Measurements from ENCODE around the gene KLHL10.
A peak's percentile ranks its signal among the peaks of the same experiment; 100 is the strongest.

KLHL10 gene

GRCh38 chr17:41837761-41838538 is at the start of gene KLHL10:
KLHL10 (plus strand) TSS chr17:41837825; CDS start chr17:41837933, 108 bp downstream.
- DNase-seq: no peak

DNA sequence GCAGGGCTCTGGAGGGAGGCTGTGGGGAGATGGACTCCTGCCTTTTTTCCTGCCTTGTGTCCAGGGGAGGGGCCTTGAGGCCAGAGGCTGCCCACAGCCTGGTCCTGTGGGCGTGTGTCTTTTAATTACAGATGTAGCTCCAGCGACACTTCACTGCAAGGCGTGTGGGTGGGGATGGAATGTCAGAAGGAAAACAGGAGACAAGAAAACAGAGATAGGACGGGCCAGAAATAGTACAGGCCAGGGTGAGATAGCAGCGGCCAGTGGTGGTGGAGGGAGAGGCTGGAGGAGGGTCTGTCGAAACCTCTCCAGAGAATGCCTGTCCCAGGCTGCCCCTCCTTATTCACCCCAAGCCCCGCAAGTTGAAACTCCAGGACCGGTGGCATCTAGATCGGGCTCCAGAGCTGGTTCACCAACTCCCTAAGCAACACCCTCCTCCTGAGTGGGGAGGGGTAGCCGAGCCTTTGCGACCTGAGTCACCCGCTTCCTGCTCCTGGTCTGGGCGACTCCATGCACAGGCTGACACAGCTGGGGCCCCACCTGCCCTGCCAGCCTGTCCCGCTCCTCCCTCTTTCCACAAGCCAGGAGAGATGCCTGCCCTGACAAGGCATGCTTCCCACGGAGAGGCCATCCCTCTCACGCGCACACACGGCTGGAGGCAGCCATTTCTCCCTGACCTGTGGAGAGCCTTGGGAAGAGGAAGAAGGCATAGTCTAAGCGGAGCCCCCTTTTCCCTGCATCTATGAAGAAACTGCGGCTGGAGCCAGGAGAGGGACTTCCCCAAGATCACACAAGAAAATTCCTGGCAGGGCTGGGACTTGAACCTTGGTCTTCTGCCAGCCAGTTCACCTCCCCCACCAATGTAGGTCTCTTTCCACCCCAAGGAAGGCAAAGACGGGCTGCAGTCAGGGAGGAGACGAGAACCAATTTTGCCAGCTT is 44.5 kb upstream of the KLHL10 start:
- no peak for DNase-seq

DNA sequence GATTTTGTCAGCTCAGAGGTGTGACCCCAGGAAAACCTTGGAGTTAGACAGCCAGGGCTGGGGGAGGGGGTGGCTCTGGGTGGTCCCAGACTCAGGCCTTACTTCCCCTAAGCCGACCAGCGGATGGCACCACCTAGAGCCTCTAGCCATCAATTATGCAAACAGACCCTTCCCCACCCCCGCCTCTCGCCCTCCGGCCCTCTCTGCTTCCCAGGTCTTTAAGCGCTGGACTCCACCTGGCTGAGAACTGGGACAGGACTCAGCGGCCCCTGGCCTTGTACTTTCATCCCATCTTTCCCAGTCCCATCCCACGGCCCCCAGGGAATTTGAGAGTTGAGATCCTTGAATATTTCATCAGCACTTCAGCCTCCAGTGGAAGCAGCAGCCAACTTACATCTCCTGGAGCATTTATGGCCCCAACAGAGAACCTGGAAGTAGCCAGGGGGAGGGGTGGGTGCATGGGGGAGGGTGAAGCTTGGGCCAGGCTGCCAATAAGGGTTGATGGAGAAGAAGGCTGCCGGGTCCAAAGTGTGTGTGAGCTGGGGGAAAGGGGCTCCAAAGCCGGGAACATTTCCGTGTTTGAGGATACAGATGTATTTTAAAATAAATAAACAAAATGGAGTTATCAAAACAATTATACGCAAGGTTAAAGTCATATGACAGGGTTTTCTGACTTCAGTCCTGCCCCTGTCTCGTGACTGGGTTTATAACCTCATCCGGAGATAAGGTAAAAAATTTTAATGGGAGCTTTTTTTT is 43.7 kb upstream of the KLHL10 start:
- no peak for DNase-seq

- no peak for DNase-seq
Observed at GRCh38 chr17:41794540-41794975, 43.1 kb upstream of the KLHL10 start.

DNA sequence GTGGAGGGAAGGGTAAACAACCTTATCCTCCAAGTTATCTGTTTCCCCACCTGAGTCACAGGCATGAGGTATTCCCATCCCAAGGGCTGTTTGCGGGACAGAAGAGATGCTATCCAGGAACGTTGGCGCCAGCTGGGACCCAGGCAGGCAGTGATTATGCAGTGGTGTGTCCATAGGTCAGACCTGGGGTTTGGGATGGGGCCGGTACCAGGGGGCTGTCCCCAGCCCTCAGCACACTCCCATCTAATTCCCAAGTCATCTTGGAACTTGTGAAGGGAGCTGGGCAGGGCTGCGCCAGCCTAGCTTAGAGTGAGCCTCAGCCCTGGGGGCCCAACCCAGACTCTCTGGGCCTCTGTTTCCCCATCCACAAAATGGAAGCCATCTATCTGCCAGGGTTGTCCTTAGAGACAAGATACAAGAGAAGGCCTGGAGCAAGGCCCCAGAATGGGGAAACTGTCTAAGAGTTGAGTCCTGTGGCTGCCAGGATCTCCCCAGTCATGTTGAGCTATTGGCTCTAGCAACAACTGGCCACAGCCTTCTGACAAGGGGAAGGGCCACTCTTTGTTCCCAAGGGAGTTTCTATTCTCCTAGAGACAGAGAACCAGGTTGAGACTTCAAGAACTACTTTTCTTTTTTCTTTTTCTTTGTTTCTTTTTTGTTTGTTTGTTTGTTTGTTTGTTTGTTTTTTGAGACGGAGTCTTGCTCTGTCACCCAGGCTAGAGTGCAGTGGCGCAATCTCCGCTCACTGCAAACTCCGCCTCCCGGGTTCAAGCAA is 41.3 kb upstream of the KLHL10 start:
- no peak for DNase-seq

DNA sequence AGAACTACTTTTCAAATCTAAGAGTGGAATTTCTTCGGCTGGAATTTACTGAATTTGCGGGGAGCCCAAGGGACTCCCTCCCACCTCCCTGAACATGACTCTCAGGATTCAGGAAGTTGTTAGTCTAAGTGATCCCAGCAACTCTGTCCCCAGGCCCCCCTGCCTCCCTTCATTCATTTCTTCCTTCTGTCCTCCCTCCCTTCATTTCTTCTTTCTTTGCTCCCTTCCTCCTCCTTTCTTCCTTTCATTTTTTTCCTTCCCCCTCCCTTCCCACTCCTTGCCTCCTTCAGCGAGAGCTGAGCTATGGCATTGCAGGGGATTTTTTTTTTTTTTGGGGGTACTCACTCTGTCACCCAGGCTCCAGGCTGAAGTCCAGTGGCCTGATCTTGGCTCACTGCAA is 40.2 kb upstream of the KLHL10 start:
- DNase-seq: no peak

- no peak for DNase-seq
Observed at GRCh38 chr17:41799366-41799765, 38.3 kb upstream of the KLHL10 start.

DNA sequence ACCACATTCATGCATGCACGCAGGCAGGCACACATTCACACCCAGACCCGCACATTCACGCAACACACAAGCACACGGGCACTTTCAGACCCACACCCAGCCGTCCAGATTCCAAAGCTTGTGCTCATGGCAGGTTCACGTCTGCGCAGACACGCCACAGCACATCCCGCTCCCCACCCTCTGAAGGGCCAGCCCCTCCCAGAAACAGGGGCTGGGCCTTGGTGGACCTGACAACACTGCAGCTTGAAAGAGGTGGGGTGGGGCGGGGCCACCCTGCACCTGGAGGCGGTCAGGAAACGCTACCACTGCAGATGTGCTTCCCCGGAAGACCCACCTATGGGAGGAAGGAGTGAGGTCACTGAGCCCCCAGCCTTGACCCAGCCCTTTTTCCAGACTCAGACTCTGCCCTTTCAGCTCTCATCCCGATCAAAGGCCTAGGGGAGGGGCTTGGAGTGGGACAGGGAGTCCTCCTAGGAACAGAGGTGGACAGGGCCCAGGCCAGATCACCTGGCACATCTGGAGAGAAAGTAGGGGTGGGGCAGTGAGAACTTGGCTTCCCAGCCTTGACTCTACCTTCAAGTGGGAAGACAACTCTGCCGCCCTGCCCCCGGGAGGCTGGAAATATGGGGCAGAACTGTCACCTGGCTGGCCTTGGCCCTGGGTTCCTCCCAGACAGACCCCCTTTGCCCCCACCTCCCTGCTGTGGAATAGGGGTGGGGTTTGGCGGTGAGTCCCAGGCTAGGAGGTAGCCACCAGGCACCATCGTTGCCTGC is 36.8 kb upstream of the KLHL10 start:
- no peak for DNase-seq

GRCh38 chr17:41801374-41802271 is 36.0 kb upstream of the KLHL10 start:
- peak; percentile 26 for DNase-seq

- DNase-seq: no peak
Observed at GRCh38 chr17:41803049-41804020, 34.3 kb upstream of the KLHL10 start.

DNA sequence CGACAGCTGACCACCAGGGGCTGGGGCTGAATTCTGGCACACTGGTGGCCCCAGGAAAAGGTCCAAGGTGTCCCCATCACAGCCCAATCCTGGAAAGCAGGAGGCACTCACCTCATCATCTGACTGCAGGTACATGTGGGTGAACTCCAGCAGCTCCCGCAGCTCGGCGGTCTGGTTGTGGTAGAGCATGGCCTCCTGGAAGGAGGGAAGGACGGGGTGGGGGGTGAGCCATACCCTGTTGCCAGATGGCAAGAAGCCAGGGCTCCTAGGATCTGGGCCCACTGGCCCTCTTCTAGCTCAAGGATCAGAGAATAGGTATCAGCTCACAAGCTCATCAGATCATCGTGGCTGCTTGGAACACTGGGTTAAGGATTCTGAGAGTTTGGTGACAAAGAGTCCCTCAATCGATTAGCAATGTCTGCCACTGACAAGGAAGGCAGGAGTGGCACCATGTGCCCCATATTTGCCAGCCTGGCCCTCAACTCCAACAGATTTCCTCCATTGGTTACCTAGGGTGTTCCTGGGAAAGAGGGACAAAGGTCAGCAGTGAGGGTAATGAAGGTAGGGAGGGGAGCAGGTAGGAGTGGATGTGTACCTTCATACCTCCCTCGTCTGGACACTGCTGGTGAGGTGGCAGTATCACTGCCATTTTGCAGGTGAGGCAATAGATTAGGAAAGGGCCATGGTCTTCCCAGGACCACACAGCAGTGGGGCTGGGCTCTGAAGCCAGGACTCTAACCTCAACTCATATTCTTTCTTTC is 30.8 kb upstream of the KLHL10 start:
- no peak for DNase-seq

DNA sequence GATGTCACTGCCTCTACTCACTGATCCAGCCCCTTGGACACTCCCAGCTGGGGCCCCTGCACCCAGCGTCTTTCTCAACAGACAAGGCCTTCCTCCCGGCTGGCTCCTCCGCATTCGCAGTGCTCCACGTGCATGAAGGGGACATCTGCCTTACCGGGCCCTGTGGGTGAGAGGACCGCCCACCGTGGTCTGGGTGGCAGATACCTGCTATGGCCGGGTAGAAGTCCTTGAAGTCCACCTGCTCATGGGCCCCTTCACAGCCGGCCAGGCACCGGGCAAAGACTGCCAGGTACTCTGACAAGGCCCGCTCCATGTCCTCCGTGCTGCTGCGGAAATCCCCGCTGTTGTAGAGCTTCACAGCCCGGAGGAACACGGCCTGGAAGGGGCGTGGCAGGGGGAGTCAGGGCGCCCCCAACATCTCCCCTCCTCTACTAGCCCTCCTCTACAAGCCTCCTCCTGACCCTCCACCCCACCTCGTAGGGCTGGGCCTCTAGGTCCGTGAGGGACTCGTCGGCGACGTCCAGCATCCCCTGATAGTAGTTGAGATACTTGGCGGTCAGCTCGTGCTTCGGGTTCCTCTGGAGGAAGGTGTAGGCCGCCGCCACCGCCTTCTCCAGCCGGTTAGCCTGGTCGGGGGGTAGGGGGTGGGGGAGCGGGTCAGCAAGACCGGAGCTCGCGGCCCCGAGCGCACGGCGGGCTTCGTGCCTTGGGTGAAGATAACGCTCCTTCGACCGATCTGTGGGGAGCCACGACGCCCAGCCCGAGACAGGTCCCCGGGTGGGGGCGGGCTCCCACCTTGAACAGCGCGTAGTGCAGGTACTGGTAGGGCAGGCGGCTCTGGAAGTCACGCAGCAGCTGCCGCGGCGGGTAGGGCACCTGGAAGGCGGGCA is 26.7 kb upstream of the KLHL10 start:
- DNase-seq: no peak

- peak; percentile 35 for DNase-seq
Observed at GRCh38 chr17:41811549-41812380, 25.9 kb upstream of the KLHL10 start, which contains the start of gene P3H4. P3H4 (minus strand) TSS chr17:41811949; CDS start chr17:41811915, 34 bp downstream.

GRCh38 chr17:41812381-41813151 is 25.1 kb upstream of the KLHL10 start, which contains the start of gene FKBP10:
FKBP10 (plus strand) TSS chr17:41813004; CDS start chr17:41813035, 31 bp downstream.
- peak; percentile 59 for DNase-seq

- no peak for DNase-seq
Observed at GRCh38 chr17:41813152-41813680, 24.4 kb upstream of the KLHL10 start.

Measured in SHP77 treated with DMSO at 0.1 percent for 48 hours (cell line).